SKM-1 treated with dmso at 0.1 percent for 144 hours (cell line): ENCODE measurements around the gene GLB1L3.
A peak's percentile ranks its signal among the peaks of the same experiment; 100 is the strongest.
"Not testable (repeated sequence)": the region's sequence is repeated elsewhere in the genome, so short reads cannot be mapped to it uniquely, and the experiment has no call there.

Experiments
- DNase-seq: peaks from one replicate; lab custom pipeline; 2025; ENCODE audit not compliant: unreplicated experiment; lab: John Stamatoyannopoulos, UW

GLB1L3 gene

GRCh38 chr11:134252346-134253187 lies 23.6 kb upstream of the GLB1L3 start:
- no peak for DNase-seq

GRCh38 chr11:134253188-134253993 lies 22.8 kb upstream of the GLB1L3 start, which contains the start of the genes ACAD8 and THYN1:
ACAD8 (plus strand) TSS chr11:134253568; CDS start chr11:134253601, 33 bp downstream.
THYN1 (minus strand) TSS chr11:134253352; CDS start chr11:134252882, 470 bp downstream.
- DNase-seq, result peak; percentile 91

- DNase-seq, result no peak
These were observed 21.6 kb upstream of the GLB1L3 start for GRCh38 chr11:134254433-134255183.

GRCh38 chr11:134255184-134255561 lies 21.0 kb upstream of the GLB1L3 start:
- not testable (repeated sequence) for DNase-seq

GRCh38 chr11:134257101-134257500 lies 19.1 kb upstream of the GLB1L3 start:
- DNase-seq, result no peak

- no peak for DNase-seq
These were observed 17.6 kb upstream of the GLB1L3 start for GRCh38 chr11:134258577-134258976.

- DNase-seq, result no peak
These were observed 15.7 kb upstream of the GLB1L3 start for GRCh38 chr11:134260503-134260902.

GRCh38 chr11:134260983-134261382 lies 15.2 kb upstream of the GLB1L3 start:
- no peak for DNase-seq

GRCh38 chr11:134261626-134262488 lies 14.3 kb upstream of the GLB1L3 start:
- no peak for DNase-seq

- DNase-seq, result no peak
These were observed 11.0 kb upstream of the GLB1L3 start for GRCh38 chr11:134264966-134265764.

GRCh38 chr11:134266440-134266839 lies 9.7 kb upstream of the GLB1L3 start:
- DNase-seq, result no peak

GRCh38 chr11:134266841-134267251 lies 9.3 kb upstream of the GLB1L3 start:
- no peak for DNase-seq

- DNase-seq, result no peak
These were observed 8.7 kb upstream of the GLB1L3 start for GRCh38 chr11:134267461-134267860.

GRCh38 chr11:134267966-134268365 lies 8.2 kb upstream of the GLB1L3 start:
- DNase-seq, result no peak

- DNase-seq, result no peak
These were observed 5.9 kb upstream of the GLB1L3 start for GRCh38 chr11:134270250-134270714.

- DNase-seq, result no peak
These were observed 4.2 kb upstream of the GLB1L3 start for GRCh38 chr11:134271978-134272377.

- no peak for DNase-seq
These were observed 3.5 kb upstream of the GLB1L3 start for GRCh38 chr11:134272381-134273316.

GRCh38 chr11:134273317-134273712 lies 2.9 kb upstream of the GLB1L3 start:
- no peak for DNase-seq
